Hematopoietic multipotent progenitor cell treated with erythropoietin and hydrocortisone succinate and interleukin-3 and kit ligand, for 8 days (in vitro differentiated cells): ENCODE data around the gene PKMYT1.
"Not testable (repeated sequence)": the region's sequence is repeated elsewhere in the genome, so short reads cannot be mapped to it uniquely, and the experiment has no call there.

Experiments used
- DNase-seq: peaks from one replicate; pipeline ENCODE4 v3.0.0-alpha.2; 2015

The PKMYT1 gene

GRCh38 chr16:2929693-2930092 is 50.6 kb downstream of the PKMYT1 start:
- DNase-seq, result no peak

DNA sequence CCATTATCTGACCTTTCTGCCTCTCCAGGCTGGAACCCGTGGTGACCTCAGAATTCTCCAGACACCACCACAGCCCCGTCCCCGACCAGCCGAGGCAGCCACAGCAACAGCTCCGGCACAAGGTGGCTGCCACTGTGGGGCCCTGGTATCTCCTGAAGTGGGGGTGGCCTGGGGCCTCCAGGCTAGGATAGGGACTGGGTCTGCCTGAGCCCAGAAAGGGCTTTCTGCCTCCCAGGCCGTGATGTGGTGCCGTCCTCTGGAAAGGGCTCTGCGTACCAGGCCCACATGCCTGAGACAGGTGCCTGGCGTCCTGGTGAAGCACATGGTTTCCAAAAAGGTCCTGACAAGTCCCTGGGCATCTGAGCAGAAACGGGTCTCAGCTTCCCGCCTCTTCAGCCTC is 51.5 kb downstream of the PKMYT1 start:
- DNase-seq, result no peak

DNA sequence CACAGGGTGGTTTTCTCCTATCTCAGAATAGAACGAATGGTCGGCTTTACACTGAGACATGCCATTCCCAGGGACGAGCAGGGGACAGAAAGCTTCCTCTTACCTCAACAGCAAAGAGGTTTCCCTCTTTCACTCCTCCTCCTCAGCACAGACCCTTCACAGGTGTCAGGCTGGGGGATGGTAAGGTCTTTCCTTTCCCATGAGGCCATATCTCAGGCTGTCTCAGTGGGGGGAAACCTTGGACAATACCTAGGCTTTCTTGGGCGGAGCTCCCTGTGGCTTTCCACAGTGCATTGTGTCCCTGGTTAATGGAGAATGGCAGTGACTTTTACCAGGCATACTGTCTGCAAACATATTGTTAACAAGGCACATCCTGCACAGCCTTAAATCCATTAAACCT is 52.1 kb downstream of the PKMYT1 start:
- not testable (repeated sequence) for DNase-seq

GRCh38 chr16:2927010-2927646 is 53.1 kb downstream of the PKMYT1 start:
- DNase-seq, result peak; percentile 94

DNA sequence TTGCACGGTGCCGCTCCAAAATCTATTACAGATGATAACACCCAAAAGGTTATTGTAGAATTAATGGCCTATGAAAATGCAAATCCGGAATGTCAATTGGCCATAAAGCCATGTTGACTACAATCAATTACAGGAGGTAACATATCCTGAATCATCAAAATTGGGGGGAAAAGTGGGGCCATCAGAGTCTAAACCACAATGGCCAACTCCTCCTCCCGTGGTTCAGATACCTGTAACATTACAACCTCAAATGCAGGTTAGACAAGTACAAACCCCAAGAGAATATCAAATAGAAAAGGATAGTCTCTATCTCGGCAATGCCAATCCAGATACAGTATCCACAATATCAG is 53.6 kb downstream of the PKMYT1 start:
- DNase-seq, result no peak

- DNase-seq, result no peak
Measured at GRCh38 chr16:2925951-2926649, 54.1 kb downstream of the PKMYT1 start.

DNA sequence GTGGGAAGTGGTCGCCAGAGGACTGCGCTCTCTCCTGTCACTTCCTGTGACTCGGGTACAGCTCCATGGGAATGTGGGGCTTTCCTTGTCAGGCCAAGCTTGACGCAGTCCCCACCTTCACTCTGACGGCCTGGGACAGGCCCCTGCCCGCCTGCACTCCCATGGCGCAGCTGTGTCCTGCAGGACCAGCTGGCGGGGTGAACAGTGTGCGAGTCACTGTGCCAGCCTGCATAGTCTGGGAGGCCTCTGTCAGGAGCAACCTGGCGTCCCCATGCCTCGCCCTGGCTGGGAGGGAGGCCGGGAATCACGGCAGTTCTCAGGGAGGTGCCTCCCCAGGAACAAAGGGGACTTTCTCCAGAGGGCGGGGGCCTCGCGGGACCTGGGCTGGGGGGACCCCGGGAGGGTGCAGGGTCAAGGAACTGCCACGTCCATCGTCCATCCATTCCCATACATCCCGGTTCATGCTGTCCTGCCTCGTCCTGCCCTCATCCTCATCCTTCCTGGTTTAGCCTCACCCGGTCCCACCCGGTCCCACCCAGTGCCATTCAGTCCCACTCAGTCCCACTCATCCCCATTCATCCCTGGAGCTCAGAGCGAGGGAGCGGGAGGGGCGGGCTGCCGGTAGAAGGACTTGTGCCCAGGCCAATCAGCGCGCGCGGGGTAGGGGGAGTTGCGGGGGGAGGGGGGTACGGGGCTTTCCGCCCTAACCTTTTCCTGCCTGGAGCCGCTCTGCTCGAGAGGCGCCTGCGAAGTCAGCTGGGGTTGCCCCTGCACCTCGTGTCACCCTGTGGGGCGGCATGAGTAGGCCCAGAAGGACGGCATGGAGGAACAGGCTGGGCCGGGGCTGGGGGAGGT is 55.1 kb downstream of the PKMYT1 start:
- no peak for DNase-seq

DNA sequence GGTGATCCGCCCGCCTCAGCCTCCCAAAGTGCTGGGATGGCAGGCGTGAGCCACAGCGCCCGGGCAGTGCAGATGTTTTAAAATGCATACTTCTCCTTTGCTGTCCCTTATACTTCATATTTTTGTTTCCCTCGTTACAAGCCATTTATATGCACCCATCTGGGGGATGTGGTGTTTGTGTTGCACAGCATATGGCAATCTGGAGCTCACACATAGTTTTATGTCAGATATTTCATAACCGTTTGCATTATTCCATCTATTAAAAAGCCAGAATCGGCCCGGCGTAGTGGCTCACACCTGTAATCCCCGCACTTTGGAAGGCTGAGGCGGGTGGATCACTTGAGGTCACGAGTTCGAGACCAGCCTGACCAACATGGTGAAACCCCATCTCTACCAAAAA is 56.8 kb downstream of the PKMYT1 start:
- DNase-seq, result no peak
